ENCODE results near the gene RMP24.

- TF ChIP-seq EZH2 (optimal IDR thresholded peaks at IDR 0.05; ENCODE audit: low read depth, low read length), result no peak
- TF ChIP-seq CTCF (IDR thresholded peaks at IDR 0.05; ENCODE audit: low read length), result no peak
- TF ChIP-seq EZH2phosphoT487 (IDR thresholded peaks at IDR 0.05; ENCODE audit: low read length), result no peak
Observed at GRCh38 chr18:36012891-36013290, 40.4 kb downstream of the RMP24 start.
